ENCODE measurements around the gene MAGI1. TPM values are rescaled to one million over a fixed set of nuclear protein-coding genes. Genes with fewer than 3 reads are reported as not detected.

Gene MAGI1
- polyA plus RNA-seq, 1 of the 3 experiments (the other 2 are of a cell fraction): 10.3 TPM

- Histone ChIP-seq H3K4me2 (no peak overlapping the region), H3K27me3 (ENCODE audit: insufficient read depth) (no peaks in the 10 kb centered on the region), H3K79me2 (ENCODE audit: insufficient read depth) (peaks cover 18% of the 10 kb centered on the region), H3K4me3 (ENCODE audit: low read depth in 2 of 2, low read length in 1 of 2) (no peak overlapping the region), H3K27ac (ENCODE audit: low read depth in 2 of 2, low read length in 1 of 2) (no peak overlapping the region), H4K20me1 (ENCODE audit: insufficient read depth) (peaks cover 9% of the 10 kb centered on the region; the same call in 1 of the 2 replicates), H3K9me2 (no peaks in the 10 kb centered on the region), H3K9ac (no peak overlapping the region), H3K36me3 (replicated peaks in 1 of 2; ENCODE audit: control insufficient read depth in 1 of 2, insufficient read depth in 2 of 2, low read length in 1 of 2) (no peaks in the 10 kb centered on the region), H3K4me1 (ENCODE audit: control insufficient read depth in 1 of 2, insufficient read depth in 2 of 2, low read depth in 1 of 2, low read length in 1 of 2) (peaks cover 11 to 13% of the 10 kb centered on the region in 2 experiments), H3K9me3 (no peaks in the 10 kb centered on the region), H3F3A (replicated peaks; ENCODE audit: insufficient read depth) (peaks cover 13% of the 10 kb centered on the region), H2AFZ (ENCODE audit: low read depth) (no peak overlapping the region)
- CTCF ChIA-PET: no interaction called here
- DNase-seq: no peak
- TF ChIP-seq MXI1 (IDR thresholded peaks at IDR 0.05; ENCODE audit: low read depth, low read length) (no peak), IRF3 (IDR thresholded peaks at IDR 0.05; ENCODE audit: low read depth, low read length) (no peak), YY1 (IDR thresholded peaks at IDR 0.05; ENCODE audit: low read depth) (no peak), RXRA (IDR thresholded peaks at IDR 0.05; ENCODE audit: borderline replicate concordance, low read depth) (no peak), MEF2A (IDR thresholded peaks at IDR 0.05; ENCODE audit: borderline replicate concordance, low read depth) (no peak), PBX3 (IDR thresholded peaks at IDR 0.05) (no peak), GABPA (IDR thresholded peaks at IDR 0.05; ENCODE audit: low read depth) (no peak), USF1 (IDR thresholded peaks at IDR 0.05; ENCODE audit: borderline replicate concordance, low read depth) (no peak), SIN3A (IDR thresholded peaks at IDR 0.05; ENCODE audit: borderline replicate concordance, low read depth, low read length) (no peak), REST (IDR thresholded peaks at IDR 0.05; ENCODE audit: low read depth, low read length) (no peak), TEAD4 (IDR thresholded peaks at IDR 0.05; ENCODE audit: borderline replicate concordance, insufficient read depth) (no peak), CTCF (IDR thresholded peaks at IDR 0.05) (no peak), FOXM1 (IDR thresholded peaks at IDR 0.05; ENCODE audit: low read depth) (no peak)
- POLR2A ChIA-PET: no interaction called here
- 86% methylated on average over 2 of the region's 2 CpGs for WGBS (ENCODE audit: low lambda C conversion rate)
These were observed 259.8 kb downstream of the MAGI1 start for GRCh38 chr3:65778968-65779367.

Data from SK-N-SH (cell line).